Left ventricle myocardium superior (tissue), 1 donor: ENCODE measurements around the gene LCLAT1. TPM values are rescaled to one million over a fixed set of nuclear protein-coding genes. Genes with fewer than 3 reads are reported as not detected.

Source experiments
- ATAC-seq: fragments of 200-7000 bp; cut with Tn5 transposase; one replicate; pipeline ENCODE4 v1.9.1; 2020; ENCODE audit warnings: mild to moderate bottlenecking, moderate library complexity
- DNase-seq: peaks from one replicate; pipeline ENCODE4 v3.0.0-alpha.2; 2020
- intact Hi-C: fragments of 100-400 bp; cut with micrococcal nuclease; formaldehyde crosslinking; loops from one replicate; pipeline ENCODE4 v1.11.0; 2022
- long read RNA-seq: library from polyadenylated mRNA; unstranded; transcript quantifications from one replicate; pipeline ENCODE4 v2.0.0, GENCODE V29; 2021
- total RNA-seq: library from RNA; stranded (reverse); fragmentation: NEBNext Ultra II Directional; extraction: Animal tissue kit (Norgen Biotek cat#: 25700); gene quantifications from one replicate; pipeline ENCODE4 v1.2.1, GENCODE V29; 2021
- donor health status: DM: no; HTN: yes; CAD: no; lungs with severe emphysema.

Gene LCLAT1
- 33.9 TPM for total RNA-seq
- long read RNA-seq, partial matches to known transcripts = 1 of 6 reads
- long read RNA-seq, other reads (novel, unspliced or antisense) = 5 of 6 reads

- ATAC-seq = peak; percentile 97
- DNase-seq = peak; percentile 94
- intact Hi-C loops = no loop called here
These were observed at the start of gene LCLAT1 for GRCh38 chr2:30447149-30448045. Gene LCLAT1 (plus strand): TSS chr2:30447246. CDS start chr2:30525591, 78,345 bp downstream.

GRCh38 chr2:30398084-30398873 lies 48.8 kb upstream of the LCLAT1 start:
- intact Hi-C loops = no loop called here
- ATAC-seq = peak; percentile 32
- no peak for DNase-seq

GRCh38 chr2:30400151-30400954 lies 46.7 kb upstream of the LCLAT1 start:
- DNase-seq (no peak), ATAC-seq (peak; percentile 8)
- intact Hi-C loops = no loop called here

GRCh38 chr2:30402441-30403182 lies 44.4 kb upstream of the LCLAT1 start:
- ATAC-seq (no peak), DNase-seq (no peak)
- intact Hi-C loops = no loop called here

GRCh38 chr2:30403592-30404312 lies 43.3 kb upstream of the LCLAT1 start:
- intact Hi-C loops = no loop called here
- DNase-seq = no peak
- peak; percentile 64 for ATAC-seq

- ATAC-seq = peak; percentile 18
- intact Hi-C loops = no loop called here
- peak; percentile 41 for DNase-seq
These were observed 42.5 kb upstream of the LCLAT1 start for GRCh38 chr2:30404319-30405259.

- ATAC-seq (no peak), DNase-seq (no peak)
- intact Hi-C loops = no loop called here
These were observed 41.8 kb upstream of the LCLAT1 start for GRCh38 chr2:30405260-30405605.

GRCh38 chr2:30406853-30407252 lies 40.2 kb upstream of the LCLAT1 start:
- DNase-seq (no peak), ATAC-seq (no peak)
- intact Hi-C loops = no loop called here

GRCh38 chr2:30408961-30409387 lies 38.1 kb upstream of the LCLAT1 start:
- intact Hi-C loops = no loop called here

GRCh38 chr2:30410217-30410616 lies 36.8 kb upstream of the LCLAT1 start:
- intact Hi-C loops = loop anchor here (5.0 to 10.0 kb wide), 2 partner anchors 65 to 173 kb away; no protein-coding TSS in a partner anchor
- DNase-seq (no peak), ATAC-seq (no peak)

More at GRCh38 chr2:30408961-30409387, 38.1 kb upstream of the LCLAT1 start:
- no peak for DNase-seq
- peak; percentile 4 for ATAC-seq

- intact Hi-C loops = loop anchor here (5.0 to 10.0 kb wide), 2 partner anchors 67 to 175 kb away; no protein-coding TSS in a partner anchor
- ATAC-seq (peak; percentile 87), DNase-seq (peak; percentile 50)
These were observed 34.9 kb upstream of the LCLAT1 start for GRCh38 chr2:30412047-30412683.

GRCh38 chr2:30412684-30413570 lies 34.1 kb upstream of the LCLAT1 start:
- intact Hi-C loops = loop anchor here (5.0 to 10.0 kb wide), 2 partner anchors 68 to 176 kb away; no protein-coding TSS in a partner anchor
- DNase-seq (no peak), ATAC-seq (peak; percentile 49)

- ATAC-seq = no peak
- intact Hi-C loops = loop anchor here (5.0 to 10.0 kb wide), 2 partner anchors 70 to 178 kb away; no protein-coding TSS in a partner anchor
- DNase-seq = no peak
These were observed 32.1 kb upstream of the LCLAT1 start for GRCh38 chr2:30414961-30415360.

GRCh38 chr2:30417253-30417652 lies 29.8 kb upstream of the LCLAT1 start:
- intact Hi-C loops = loop anchor here (10.0 kb wide), 1 partner anchor 72 kb away; no protein-coding TSS in a partner anchor
- peak; percentile 70 for DNase-seq

GRCh38 chr2:30421026-30421603 lies 25.9 kb upstream of the LCLAT1 start:
- intact Hi-C loops = no loop called here
- DNase-seq = no peak
- ATAC-seq = no peak

More at GRCh38 chr2:30417253-30417652, 29.8 kb upstream of the LCLAT1 start:
- peak; percentile 64 for ATAC-seq
